NCI-H82 treated with DMSO at 0.1 percent for 48 hours (cell line): ENCODE measurements around the gene ZNF532.

Source experiments
- DNase-seq: peaks from one replicate; lab custom pipeline; 2025; ENCODE audit not compliant: unreplicated experiment; lab: John Stamatoyannopoulos, UW

Gene ZNF532

DNA sequence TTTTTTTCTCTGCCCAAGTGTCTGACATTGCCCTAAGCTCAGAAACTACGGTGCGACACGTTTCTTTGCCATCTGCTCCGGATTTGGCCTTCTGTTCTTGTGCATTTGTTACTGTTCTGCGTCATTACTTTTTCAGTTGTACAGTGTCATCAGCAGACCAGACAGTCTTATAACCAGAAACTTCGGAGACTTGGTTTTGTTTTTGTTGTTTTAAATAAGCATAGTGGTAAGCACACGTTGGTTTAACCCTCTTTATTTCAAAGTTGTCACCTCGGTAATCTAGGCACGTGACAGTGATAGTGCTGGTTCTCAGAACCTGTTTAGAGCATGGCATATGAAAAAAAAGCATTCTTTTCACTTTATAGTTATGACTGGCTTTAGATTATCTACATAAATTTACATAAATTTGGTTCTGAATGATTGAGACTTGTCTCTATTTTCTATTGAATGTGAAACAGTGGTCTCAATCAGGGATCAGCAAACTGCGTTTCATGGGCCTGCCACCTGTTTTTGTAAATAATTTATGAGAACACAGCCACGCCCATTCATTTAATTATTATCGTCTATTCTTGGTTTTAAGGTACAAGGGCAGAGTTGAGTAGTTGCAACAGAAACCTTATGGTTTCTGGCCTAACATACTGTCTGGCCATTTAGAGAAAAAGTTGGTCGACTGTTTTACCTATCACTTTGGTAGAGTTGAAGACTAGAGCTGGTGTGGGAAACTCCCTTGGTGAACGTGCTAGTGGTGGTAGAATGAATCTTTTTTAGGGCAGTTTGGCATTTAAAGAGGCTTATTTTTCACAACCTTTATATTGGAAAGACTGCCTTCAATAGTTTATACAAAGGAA, 106.5 kb downstream of the ZNF532 start:
- peak; percentile 76 for DNase-seq

DNA sequence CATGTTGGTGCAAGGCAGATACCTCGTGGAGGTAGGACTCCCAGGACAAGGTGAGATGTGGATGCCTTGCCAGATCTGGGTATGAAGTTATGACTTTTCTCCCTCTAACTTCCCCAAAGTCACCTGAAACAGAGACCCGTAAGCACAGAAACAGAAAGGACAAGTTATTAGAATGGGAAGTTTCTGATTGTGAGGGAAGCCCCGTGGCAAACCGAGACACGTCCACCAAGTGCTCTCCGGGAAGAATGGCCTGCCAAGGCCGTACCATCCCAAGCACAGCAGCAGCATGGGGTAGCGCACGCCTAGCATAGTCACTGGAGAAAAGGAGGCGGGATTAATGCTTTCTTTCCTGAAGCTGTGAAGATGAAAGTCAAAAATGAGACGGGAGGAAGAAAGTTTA, 110.6 kb downstream of the ZNF532 start:
- DNase-seq = no peak

DNA sequence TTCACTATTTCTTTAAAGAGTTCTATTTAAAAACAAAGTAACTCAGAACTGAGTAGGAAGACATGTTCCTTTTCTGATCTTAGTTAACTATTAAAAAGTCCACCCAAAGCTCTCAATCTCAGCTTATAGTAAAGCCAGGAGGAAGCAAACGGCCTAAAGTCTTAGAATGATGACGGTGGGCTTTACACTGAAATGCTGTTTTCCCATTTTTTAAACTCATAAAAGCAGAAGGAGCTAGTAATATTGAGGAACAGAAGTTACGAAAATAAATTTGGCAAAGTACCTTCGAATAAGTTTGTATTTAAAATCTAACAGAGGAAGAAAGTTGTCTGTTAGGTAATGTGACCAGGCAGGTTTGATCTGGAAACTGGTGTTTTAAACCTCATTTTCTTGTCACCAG, 111.1 kb downstream of the ZNF532 start:
- DNase-seq = no peak

DNA sequence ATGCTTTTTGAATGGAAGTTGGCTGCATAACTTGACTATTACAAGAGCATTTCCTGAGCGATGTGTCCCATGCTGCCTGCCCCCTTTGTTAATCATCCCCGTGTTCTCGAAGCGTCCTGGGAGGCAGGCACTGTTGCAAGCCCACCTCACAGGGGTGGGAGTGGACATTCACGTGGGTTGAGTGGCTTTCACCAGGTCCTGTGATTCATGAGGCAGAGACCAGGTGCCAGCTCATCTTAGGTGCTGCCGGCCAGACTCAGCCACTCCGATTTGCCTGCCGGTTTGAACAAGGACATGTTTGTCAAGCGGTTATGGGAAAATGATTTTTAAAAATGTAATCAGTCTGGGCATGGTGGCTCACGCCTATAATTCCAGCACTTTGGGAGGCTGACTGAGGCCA, 112.5 kb downstream of the ZNF532 start:
- no peak for DNase-seq

DNA sequence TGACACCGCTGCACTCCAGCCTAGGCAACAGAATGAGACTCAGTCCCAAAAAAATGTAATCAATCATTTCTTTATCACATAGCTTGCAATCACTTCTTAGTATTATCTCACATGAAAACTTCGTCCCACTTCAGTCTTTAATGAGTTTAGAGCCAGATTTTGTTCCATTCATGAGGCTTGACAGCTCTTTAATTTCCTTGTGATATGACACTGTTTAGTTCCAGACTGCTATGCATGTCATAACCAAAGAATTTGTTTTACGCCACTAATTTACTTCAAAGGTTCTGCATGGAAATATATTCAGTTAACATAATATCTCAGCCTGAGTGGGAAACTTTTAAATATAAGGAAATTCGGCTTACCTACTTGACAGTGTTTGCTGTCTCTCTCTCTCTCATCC, 113.1 kb downstream of the ZNF532 start:
- no peak for DNase-seq

DNA sequence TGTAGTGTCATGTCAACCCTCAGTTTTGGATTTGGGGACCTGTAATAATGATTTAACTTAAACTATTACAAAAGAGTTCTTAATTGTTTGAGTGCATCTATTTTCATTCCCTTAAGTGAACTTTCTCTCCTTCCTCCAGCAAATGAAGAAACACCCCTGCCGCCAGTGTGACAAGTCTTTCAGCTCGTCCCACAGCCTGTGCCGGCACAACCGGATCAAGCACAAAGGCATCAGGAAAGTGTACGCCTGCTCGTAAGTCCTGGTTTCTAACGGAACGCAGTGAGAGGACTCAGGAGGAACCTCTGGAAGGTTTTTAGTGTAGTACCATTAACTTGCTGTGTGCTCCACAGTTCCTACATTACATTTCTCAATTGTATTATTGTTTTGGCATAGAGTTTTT, 114.2 kb downstream of the ZNF532 start:
- no peak for DNase-seq

DNA sequence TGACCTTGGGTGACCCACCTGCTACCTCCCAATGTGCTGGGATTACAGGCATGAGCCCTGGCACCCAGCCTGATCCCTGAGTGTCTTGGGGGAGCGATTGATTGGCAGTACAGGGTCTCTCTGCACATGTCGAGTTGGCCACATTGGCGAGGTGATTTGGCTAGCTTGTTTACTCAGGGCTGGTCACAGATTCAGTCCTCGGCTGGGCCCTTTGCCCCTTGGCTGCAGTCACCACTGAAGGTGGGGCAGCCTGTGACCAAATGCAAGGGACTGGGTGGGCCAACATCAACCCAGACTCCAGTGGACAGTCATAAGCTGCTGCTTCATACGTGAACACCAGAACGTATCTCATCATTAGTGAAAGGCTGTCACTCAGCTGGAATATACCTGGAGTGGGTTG, 114.9 kb downstream of the ZNF532 start:
- no peak for DNase-seq

DNA sequence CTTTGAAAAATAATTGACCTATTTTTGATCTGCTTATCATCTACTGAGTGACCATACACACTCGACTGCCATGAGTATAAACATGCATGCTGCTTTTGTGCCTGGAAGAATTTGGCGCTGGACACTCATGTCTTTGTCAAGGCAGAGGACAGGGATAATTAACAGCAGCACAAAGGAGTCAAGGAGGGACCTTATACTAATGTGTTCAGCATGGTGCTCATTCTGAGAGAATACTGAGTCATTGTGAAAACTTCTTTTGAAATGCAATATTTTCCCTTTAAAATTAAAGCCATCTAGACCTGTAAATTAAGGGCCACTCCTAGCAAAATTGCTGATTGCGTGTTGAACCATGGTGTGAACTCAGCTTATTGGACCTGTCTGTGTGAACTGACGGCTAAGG, 116.3 kb downstream of the ZNF532 start:
- no peak for DNase-seq

DNA sequence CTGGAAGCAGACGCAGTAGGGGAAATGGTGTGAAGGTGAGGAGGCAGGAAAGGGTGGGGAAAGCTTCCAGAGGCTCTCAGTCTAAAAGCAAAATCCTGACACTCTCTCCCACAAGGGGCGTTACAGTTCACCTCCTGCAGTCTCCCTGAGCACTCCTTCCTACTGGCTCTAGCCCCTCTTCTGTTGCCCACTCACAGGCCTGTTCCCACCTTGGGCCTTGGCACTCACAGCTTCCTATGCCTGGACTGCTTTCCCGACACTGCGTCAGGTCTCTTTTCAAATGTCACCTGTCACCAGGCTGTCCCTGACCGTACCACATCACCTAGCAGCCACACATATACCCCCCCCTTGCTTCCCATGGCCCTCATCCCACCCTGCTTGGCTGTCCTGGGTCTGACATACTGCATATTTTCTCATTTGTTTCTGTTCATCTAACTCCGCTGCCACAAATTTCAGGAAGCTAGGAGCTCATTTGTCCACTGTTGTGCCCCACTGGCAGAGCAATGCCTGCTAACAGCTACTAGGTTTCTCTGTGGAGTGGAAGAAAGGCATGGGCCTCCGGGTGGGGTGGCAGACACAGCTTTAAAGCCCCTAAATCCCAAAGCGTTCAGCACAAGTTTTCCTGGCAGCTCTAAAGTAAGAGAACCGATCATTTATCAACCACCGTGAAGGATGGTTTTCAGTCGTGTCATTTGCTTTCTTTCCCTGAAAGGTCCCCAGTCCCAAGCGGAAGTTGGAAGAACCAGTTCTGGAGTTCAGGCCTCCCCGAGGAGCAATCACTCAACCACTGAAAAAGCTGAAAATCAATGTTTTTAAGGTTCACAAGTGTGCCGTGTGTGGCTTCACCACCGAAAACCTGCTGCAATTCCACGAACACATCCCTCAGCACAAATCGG, 118.8 kb downstream of the ZNF532 start:
- DNase-seq = no peak

DNA sequence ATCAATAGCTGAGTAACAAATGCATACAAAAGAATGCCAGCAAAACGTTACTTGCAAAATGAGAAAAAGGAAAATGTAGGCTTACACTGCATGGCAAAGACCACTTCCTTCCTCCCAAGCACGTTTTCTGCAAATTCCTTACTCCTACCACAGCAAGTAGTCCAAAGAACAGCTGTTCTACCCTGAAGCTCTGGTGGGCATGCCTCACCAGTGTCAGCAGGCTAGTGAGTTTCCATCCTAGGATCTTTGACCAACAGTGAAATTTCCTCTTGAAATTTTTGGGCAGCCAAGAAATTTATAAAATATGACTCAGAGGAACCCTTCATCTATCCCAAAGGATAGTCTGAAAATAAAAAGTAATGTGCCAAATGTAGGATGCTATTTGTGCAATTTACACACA, 123.9 kb downstream of the ZNF532 start:
- no peak for DNase-seq

DNA sequence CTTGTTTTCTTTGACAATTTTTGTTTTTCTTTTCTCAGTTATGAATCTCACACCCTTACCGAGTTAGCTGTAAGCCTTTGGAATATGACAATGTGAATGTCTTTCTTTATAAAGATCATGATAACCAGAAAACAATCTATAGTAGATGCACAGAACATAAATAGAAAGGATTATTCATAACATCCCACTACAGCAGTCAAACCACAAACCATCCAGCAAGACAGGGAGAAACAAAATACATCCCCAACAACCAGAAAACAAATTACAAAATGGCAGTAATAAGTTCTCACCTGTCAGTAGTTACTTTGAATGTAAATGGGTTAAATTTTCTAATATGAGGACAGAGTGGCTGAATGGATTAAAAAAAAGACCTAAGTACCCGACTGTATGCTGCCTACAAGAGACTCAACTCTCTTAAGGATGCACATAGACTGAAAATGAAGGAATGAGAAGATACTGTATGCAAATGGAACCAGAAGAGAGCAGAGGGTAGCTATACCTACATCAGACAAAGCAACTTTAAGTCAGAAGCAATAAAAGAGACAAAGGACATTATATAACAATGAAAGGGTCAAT, 124.6 kb downstream of the ZNF532 start:
- DNase-seq = no peak

DNA sequence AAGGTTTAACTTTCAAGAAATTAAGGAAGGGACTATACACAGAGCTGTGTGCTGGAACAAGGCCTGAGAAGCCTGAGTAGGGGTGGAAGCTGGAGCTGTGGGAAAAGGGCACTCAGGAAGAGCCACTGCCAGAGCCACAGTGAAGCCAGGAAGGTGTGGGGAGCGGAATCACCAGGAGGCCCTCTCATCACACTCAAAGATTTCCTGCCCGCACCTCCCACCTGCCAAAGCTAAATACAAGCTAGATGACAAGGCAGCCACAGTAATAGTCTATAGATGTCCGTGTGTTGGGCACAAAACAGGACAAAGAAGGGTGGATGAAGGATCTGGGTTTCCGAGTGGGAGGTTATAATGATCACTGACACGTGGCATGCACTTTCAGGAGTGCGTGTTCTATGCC, 126.0 kb downstream of the ZNF532 start:
- DNase-seq = no peak

DNA sequence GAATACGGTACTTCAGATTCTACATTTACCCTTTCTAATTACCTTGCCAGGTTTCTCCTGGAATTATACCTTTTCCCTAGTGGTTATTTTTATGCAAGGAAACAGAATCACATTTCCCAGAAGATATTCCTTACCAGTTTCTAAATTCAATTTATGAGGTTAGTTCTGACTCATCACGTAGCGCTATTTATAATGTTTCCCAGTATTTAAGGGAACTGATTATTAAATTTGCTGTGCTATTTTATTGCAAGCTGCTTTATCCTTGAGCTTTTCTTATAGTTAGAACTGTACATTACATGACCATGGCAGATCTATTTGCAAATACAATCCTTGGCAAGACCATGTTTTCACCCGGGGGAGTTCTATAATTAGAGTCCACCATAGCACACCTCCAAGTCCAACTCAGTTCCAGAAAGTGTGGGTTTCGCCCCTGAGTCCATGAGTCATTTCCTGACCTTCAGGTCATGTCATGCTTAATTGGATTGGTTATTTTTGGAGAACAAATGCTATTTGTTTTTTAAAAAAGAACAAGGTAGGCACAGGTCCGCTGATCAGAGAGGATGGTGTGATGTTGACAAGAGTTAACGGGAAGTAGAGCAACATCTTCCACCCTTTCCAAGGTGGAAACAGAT, 126.6 kb downstream of the ZNF532 start:
- no peak for DNase-seq

DNA sequence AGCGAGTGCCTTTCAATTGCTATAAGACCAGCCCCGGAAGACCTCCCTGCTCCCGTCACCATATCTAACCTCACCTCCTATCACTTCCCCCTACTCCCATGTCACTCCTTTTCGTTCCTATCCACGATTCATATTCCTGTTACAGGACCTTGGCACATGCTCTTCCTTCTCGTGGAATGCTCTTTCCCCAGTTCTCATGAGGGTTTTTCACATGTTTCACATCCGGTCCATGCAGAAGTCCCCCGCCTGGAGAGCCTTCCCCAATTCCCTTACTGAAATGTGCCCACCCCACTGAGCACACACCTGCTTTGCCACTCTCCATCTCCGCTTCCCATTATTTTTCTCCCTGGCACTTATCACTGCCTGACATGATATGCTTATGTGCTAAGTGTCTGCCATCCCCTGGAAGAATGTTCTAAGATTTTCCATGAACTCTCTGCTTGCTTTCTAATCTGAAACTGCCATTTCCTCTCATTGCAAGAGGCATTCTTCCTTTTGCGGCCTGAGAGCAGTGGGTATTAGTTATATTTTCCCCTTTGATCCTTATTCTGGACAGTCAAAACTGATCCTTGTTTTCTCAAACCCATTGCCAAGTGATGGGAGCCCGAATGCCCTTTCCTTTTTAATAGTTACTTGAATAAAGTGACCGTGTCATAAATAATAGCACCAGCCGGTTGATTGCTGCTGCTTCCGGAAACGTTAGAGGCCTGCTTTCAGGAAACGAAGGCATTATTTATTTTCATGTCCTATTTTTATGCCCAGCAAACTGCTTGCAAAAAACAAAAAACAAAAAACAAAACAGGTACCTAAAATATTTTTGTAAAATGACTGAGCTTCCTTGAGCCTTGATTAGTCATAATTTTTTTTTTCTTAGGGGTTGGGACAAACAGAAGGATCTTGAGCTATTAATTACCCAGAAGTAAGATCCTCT, 127.9 kb downstream of the ZNF532 start:
- DNase-seq = no peak

DNA sequence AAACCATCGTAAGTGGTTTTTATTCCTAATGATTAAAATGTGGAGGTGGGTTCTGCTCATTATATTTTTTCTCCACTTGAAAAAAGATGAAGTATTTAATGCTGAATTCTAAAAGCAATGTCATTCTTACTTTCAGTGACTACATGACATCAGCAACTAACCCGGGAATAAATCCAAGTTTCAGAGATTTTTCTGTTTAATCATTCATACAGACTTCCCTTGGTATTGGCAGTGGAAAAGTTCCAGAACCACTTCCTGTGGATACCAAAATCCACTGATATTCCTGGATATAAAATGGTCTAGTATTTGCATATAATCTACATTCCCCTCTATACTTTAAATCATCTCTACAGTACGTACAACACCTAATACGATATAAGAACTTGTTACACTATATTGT, 128.6 kb downstream of the ZNF532 start:
- DNase-seq = no peak

DNA sequence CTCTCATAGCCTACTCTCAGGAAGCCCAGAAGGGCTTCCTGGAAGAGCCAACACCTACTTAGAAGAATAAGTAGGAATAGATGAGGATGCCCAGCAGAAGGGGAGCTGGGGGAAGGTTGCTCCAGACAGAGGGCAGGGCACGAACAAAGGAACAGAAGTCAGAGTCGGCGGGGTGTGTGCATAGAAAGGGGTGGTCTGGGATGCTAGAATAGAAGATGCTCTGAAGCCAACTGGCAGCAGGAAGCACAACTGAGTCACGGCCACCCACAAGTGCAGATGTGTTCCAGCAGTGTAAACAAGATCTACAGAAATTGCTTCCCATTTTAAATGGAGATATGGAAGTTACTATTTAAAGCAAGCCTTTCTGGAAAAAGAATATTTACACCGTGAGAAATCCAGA, 131.0 kb downstream of the ZNF532 start:
- DNase-seq = no peak

DNA sequence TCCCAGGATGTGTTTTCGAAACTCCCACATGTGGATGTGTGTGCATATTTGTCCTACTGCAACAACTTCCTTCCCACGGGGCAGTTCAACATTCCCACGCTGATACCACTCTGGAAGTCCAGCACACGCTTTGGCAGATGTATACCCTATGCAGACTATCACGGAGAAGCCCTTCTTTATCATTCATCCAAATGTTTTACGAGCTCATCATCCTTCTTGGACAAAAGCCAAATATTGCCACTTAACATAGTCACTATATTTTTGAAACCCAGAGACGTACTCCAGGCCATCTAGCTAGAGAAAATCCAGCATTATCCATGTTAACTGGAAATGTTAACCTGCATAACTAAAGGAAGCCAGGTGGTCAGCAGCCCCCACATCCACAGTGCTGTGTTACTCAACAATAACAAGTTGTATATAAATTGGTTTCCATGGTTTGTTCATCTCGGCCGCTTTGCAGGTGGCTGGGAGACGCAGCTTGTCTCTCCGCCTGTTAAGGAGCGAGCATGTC, 131.5 kb downstream of the ZNF532 start:
- DNase-seq = no peak

DNA sequence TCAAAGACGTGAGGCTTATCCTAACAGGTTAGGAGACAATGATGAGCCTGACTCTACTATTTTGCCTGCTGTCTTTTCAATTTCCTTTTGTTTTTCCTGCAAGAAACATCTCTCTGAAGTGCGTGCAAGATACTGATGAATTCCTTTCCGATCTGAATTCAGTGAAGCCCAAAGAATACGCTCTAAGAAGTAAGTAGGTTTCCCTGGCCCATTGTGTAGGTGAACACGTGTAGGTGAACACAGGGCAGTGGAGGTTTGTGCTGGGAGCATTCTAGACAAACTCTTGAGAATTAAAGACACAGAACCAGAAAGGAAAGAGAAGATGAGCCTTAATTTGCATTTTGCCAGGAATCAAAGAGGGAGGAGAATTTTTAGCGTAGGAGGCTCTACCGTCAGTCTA, 132.0 kb downstream of the ZNF532 start:
- no peak for DNase-seq

DNA sequence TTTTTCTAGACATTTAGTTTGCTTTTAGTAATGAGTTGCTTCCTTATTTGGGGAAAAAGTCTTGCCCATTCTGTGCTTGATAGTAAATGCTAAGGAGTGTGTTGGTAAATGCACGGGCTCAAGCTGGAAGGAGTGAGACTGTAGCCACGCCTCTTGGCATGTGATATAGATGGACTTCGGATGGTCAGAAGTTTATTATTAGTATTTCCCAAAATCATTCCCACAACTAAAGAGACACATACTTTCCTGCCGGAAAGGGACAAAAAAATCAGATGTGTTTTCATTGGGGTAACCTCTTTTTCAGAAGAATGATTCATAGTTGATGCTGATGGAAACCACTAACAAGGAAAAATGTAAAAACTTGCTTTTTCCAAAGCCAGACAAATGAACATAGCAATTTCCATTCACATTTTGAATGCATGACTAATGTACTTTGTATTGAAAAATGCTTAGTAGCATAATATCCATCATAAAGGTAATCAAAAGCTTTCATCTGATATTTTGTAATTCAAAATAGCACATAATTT, 133.2 kb downstream of the ZNF532 start:
- DNase-seq = no peak
